Ishikawa (cell line): ENCODE measurements around the gene TECR.

Source experiments
- CEBPB ChIP-seq: IDR thresholded peaks from 2 replicates; pipeline ENCODE4 v1.6.1; 2012
- CREB1 ChIP-seq: IDR thresholded peaks from 2 replicates; pipeline ENCODE4 v1.6.1; 2012; ENCODE audit warnings: low read depth
- EGR1 ChIP-seq: IDR thresholded peaks from 2 replicates; pipeline ENCODE4 v1.6.1; 2012
- EP300 ChIP-seq: IDR thresholded peaks from 2 replicates; pipeline ENCODE4 v1.6.1; 2012; ENCODE audit warnings: borderline replicate concordance
- FOXM1 ChIP-seq: IDR thresholded peaks from 2 replicates; pipeline ENCODE4 v1.6.1; 2012; ENCODE audit warnings: low read depth, borderline replicate concordance
- NFIC ChIP-seq: IDR thresholded peaks from 2 replicates; pipeline ENCODE4 v1.6.1; 2012
- RAD21 ChIP-seq: IDR thresholded peaks from 2 replicates; pipeline ENCODE4 v1.6.1; 2012; ENCODE audit warnings: low read depth
- TAF1 ChIP-seq: IDR thresholded peaks from 2 replicates; pipeline ENCODE4 v1.6.1; 2012; ENCODE audit warnings: low read depth, mild to moderate bottlenecking
- TCF12 ChIP-seq: IDR thresholded peaks from 2 replicates; pipeline ENCODE4 v1.6.1; 2012; ENCODE audit warnings: low read depth
- TEAD4 ChIP-seq: IDR thresholded peaks from 2 replicates; pipeline ENCODE4 v1.6.1; 2012
- YY1 ChIP-seq: IDR thresholded peaks from 2 replicates; pipeline ENCODE4 v1.6.1; 2012; ENCODE audit warnings: low read depth
- ZBTB7A ChIP-seq: IDR thresholded peaks from 2 replicates; pipeline ENCODE4 v1.6.1; 2012; ENCODE audit warnings: low read depth
- TF ChIP-seq, protein P1 (sequence below): IDR thresholded peaks from 2 replicates; pipeline ENCODE4 v1.6.1; 2012; ENCODE audit warnings: low read depth, mild to moderate bottlenecking
- TF ChIP-seq, protein P2 (sequence below): IDR thresholded peaks from 2 replicates; pipeline ENCODE4 v1.6.1; 2012
- TF ChIP-seq, protein P3 (sequence below): IDR thresholded peaks from 2 replicates; pipeline ENCODE4 v1.6.1; 2012

The TECR gene

DNA sequence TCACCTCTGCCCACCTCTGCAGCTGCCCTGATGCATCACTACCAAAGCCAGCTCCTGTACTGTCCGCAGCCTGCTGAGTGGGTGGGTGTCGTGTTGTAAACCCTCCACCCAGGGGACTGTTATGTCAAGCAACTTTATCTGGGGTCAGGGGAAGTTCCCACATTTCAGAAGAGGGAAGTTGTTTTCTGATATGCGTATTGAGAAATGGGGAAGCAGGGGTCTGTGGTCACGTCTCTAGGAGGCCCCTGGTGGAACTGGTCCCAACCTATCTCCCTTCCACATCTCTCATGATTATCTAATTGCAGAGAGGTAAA lies 84.7 kb downstream of the TECR start:
- TF ChIP-seq, protein P1, sequence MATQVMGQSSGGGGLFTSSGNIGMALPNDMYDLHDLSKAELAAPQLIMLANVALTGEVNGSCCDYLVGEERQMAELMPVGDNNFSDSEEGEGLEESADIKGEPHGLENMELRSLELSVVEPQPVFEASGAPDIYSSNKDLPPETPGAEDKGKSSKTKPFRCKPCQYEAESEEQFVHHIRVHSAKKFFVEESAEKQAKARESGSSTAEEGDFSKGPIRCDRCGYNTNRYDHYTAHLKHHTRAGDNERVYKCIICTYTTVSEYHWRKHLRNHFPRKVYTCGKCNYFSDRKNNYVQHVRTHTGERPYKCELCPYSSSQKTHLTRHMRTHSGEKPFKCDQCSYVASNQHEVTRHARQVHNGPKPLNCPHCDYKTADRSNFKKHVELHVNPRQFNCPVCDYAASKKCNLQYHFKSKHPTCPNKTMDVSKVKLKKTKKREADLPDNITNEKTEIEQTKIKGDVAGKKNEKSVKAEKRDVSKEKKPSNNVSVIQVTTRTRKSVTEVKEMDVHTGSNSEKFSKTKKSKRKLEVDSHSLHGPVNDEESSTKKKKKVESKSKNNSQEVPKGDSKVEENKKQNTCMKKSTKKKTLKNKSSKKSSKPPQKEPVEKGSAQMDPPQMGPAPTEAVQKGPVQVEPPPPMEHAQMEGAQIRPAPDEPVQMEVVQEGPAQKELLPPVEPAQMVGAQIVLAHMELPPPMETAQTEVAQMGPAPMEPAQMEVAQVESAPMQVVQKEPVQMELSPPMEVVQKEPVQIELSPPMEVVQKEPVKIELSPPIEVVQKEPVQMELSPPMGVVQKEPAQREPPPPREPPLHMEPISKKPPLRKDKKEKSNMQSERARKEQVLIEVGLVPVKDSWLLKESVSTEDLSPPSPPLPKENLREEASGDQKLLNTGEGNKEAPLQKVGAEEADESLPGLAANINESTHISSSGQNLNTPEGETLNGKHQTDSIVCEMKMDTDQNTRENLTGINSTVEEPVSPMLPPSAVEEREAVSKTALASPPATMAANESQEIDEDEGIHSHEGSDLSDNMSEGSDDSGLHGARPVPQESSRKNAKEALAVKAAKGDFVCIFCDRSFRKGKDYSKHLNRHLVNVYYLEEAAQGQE, result no peak
- TF ChIP-seq, protein P2, sequence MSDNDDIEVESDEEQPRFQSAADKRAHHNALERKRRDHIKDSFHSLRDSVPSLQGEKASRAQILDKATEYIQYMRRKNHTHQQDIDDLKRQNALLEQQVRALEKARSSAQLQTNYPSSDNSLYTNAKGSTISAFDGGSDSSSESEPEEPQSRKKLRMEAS, result no peak
- TF ChIP-seq TCF12 (no peak), TEAD4 (no peak), CREB1 (no peak), ZBTB7A (no peak), NFIC (no peak), RAD21 (no peak), FOXM1 (no peak), YY1 (no peak), CEBPB (no peak), EP300 (no peak), EGR1 (no peak), TAF1 (no peak)
- TF ChIP-seq, protein P3, sequence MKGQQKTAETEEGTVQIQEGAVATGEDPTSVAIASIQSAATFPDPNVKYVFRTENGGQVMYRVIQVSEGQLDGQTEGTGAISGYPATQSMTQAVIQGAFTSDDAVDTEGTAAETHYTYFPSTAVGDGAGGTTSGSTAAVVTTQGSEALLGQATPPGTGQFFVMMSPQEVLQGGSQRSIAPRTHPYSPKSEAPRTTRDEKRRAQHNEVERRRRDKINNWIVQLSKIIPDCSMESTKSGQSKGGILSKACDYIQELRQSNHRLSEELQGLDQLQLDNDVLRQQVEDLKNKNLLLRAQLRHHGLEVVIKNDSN, result no peak
